Bone marrow (tissue), 2 donors: Measurements from ENCODE around the gene TRPM6.

Source experiments
- DNase-seq, 2 donors: peaks; one replicate each; lab custom pipeline; 2025; lab: John Stamatoyannopoulos, UW

TRPM6 gene

GRCh38 chr9:74771672-74772071, 116.0 kb downstream of the TRPM6 start:
- DNase-seq, result no peak

DNA sequence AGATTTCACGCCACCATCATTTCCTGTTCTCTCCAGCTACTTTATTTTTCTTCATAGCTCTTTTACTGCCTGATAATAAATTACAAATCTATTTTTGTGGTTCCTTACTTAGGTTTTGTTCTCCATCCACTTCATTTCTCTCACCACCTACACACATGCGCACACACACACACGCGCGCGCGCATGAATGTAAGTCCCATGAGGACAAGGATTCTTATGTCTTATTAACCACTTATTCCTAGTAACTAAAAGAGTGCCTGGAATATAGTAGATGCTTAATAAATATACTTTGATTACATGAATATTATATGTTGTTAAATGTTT, 116.5 kb downstream of the TRPM6 start:
- no peak for DNase-seq

GRCh38 chr9:74770508-74771261, 117.0 kb downstream of the TRPM6 start:
- DNase-seq, result no peak

- DNase-seq, result no peak
These were observed 122.2 kb downstream of the TRPM6 start for GRCh38 chr9:74765481-74765971.

DNA sequence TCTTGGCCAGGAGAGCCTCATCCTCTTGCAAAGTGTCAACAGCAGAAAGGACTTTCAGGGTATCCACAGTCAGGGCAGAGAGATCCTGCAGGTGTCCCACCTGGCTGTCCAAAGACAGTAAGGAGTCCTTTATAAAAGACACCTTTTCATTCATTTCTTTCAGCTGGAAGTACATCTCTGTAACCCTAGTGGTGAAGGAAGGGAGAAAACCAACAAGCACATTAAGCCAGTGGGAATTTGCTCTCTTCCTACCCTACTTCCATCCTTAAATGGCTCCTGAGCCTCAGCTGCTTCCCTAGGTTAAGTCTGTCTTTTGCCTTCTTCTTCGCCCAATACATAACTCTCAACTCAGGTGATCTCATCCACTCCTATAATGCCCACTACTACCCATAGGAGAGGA, 124.8 kb downstream of the TRPM6 start:
- no peak for DNase-seq

DNA sequence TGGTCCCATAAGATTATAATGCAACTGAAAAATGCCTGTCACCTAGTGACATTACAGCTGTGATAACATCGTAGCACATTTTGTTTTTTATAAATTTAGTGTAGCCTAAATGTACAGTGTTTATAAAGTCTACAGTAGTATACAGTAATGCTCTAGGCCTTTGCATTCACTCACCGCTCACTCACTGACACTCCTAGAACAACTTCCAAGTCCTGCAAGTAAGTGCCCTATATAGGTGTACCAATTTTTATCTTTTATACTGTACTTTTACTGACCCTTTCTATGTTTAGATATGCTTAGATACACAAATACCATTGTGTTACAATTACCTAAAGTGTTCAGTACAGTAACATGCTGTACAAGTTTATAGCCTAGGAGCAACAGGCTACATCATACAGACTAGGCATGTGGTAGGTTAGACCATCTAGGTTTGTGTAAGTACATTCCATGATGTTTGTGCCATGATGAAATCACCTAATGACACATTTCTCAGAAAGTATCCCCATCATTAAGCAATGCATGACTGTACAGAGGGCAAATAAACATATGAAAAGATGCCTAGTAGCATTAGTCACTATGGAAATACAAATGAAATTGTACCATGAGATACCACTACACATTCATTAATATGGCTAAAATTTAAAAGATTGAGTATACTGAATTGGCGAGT, 127.6 kb downstream of the TRPM6 start:
- no peak for DNase-seq

DNA sequence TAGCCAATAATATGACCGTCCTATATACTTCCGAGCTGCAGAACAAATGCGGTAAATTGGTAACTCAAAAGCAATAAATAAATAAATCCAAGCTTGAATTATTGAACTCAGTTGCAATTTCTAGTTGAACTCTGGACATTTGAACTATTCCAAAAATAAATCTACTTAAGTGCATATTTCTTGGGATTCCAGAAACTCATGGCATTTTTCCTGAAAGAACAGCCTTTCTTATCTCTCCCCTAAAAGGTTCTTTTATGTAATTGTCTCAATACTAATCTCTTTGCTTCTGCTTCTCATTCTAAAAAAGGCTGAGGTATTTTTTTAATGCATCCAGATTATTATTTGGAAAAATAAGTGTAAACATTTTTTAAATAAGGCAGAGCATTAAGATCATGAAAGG, 131.7 kb downstream of the TRPM6 start:
- no peak for DNase-seq

GRCh38 chr9:74755355-74755754, 132.4 kb downstream of the TRPM6 start:
- no peak for DNase-seq

GRCh38 chr9:74753650-74754049, 134.1 kb downstream of the TRPM6 start:
- DNase-seq, result no peak

DNA sequence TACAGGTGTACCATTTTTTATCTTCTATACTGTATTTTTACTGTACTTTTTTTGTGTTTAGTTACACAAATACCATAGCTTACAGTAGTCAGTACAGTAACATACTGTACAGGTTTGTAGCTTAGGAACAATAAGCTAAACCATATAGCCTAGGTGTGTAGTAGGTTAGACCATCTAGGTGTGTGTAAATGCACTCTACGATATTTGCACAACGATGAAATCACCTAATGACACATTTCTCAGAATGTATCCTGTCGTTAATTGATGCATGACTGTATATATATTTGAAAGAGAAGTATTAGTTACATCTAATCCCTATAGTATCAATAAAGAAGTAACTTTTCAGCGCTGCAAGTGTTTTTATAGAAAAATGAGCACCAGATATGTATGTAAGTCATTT, 138.8 kb downstream of the TRPM6 start:
- no peak for DNase-seq

DNA sequence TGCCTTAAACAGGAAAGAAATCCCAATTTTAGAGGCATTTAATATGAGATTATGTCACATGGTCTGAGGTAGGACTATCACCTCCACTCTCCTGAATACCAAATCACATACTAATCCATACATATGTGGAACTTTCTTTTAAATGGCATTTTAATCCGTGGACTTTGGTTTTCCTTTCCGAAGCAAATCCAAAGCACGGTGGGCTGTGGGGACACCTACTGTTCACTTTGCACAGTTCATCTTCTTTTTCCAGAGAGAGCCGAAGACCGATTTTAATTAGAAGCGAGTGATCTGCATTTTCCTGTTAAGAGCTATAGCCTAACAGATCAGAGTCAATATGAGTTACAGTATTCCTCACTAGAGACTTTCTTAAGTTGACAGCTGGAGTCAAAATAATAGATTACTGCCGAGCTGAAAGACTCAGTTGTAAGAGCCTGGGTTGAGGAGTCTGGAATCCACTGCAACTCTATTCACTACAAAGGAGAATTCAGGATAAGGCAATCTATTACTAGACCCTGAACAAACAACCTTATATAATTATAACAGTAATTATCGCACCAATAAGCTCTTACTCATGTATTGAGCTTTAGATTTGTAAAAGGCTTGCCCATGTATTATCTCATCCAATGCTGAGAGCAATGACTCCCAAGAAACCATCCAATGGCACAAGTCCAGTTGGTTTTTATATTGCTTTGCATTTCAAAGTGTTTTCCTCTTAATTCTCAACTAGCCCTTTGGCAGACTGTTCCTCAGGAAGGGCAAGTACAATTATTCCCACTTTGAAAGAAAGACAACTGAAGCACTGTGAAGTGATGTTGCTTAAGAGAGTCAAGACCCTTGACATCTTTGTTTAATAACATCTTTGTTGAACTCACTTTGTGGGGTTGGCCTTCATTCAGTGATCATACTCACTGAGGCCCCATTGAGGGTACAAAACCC, 144.7 kb downstream of the TRPM6 start:
- no peak for DNase-seq

- no peak for DNase-seq
These were observed 145.4 kb downstream of the TRPM6 start for GRCh38 chr9:74742191-74742790.

GRCh38 chr9:74736646-74737045, 151.1 kb downstream of the TRPM6 start:
- no peak for DNase-seq

DNA sequence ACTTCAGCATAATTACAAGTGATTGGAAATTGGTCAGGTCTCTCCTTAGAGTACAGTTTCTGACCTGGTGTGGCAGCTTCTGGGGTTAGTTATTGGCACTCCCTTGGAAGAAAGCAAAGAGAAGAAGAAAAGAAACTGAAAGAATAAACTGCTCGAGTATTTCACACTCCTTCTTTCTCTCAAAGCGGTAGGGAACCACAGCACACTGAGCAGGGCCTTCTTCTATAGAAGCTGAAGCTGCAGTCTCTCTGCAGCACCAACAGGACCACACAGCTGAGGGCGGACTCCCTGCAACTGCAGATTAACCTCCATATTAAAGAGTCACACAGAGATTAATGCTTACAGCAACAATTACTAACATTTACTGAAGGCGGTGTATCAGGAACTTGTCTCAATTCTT, 152.0 kb downstream of the TRPM6 start:
- no peak for DNase-seq

DNA sequence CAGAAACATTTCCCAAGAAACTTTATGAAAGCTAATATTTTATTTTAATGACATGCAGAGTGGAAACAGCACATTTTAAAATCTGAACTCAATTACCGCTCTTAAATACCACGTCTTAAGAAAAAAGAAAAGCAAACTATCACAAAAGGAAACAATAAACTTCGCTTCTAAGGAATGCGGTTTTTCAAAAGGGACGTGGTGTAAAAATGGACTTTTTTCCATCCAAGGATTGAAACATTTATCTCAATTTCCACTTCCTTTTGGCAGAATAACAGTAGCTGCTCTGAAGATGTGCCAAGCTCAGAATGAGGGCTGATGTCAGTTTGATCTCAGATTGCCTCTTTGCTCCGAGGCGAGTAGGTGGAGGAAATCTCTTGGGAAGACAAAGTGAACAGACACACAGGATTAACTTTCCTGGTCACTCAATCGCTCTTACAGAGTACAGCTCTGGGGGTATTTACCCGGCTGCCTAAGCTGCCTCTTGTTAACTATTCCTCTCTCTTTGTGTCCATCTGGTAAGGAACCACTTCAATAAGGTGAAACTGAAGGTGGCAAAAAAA, 158.5 kb downstream of the TRPM6 start:
- DNase-seq, result no peak

GRCh38 chr9:74728176-74728575, 159.5 kb downstream of the TRPM6 start:
- DNase-seq, result no peak

DNA sequence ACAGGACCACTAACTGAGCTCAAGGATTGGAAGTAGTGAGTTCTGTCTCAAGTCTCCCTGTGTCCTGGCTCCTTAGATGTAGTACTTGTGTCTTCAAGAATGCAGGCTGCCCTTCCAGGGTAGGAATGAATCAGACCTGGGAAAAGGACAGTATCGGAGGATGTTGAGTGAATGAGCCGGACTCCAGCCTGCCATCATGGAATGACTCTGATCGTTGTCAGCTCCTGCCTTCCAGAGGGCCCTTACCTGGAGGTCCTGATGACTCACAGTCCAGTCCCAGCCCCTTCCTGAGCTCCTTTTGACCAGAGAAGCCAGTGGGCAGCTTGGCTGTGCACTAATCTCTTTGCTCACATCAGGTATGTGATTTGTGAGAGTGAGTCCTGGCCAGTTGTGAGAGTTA, 161.1 kb downstream of the TRPM6 start:
- DNase-seq, result no peak

GRCh38 chr9:74724317-74724716, 163.4 kb downstream of the TRPM6 start:
- DNase-seq, result no peak

DNA sequence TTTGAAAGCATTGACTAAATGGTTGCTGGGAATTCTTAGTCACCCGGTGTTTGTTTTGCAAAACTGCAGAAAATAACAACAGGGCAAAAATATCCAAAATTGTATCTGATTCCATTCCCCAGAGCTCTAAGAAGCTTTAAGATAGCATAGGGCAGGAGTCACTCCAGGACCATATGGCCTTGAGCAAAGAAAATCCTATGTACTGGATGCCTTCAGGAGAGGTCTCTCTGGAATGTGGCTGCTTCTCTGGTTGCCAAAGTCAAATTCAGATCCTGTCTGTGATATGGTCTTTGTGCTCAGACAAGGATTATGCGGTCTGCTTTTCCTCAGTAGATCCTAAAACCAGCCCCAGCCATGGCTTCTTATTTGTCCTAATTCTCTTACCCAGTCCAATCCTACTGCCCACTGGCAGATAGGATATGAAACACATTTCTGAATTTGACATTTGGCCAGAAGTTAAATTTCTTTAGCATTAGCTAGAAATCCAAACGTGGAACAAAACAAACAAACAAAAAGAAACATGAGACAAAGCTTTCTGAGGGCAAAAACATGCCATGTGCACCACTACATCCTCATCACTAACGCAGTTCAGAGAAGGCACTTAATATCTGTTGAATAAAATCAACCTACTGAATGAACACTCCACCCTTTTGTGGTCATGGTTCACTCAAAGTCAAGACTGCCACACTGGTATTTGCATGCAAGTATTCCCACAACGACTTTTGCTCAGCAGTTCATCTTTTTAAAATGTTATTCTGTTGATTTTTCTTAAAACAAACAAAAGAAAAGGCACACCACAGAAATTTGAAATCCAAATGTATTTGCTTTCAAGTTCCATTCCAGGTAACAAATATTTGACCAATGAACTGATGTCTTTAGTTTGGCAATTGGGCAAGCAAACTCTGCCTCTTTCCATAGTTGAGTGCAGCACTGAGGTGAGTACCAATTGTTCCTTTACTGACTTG, 165.7 kb downstream of the TRPM6 start:
- DNase-seq, result no peak

DNA sequence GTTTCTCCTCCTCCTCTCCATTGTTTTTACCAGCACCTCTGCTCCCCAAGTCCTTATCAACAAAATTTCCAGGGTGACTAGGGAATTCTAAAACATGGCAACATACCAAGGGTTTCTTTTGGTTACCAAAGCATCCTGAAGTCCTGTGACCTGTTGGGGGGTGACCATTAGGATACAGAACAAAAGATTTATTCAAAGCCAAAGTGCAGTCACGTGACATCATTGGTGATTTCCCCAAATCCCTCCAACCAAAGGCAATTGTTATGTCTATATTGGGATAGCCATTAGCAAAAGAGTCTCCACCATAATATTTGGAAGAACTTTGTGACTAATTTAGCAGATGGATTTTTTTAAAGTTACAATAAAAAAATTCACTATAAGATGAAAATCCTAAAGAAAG, 168.4 kb downstream of the TRPM6 start:
- DNase-seq, result no peak

- no peak for DNase-seq
These were observed 169.0 kb downstream of the TRPM6 start for GRCh38 chr9:74718709-74719108.
